ENCODE measurements around the gene ANTXR1.

- TF ChIP-seq POLR2A (IDR thresholded peaks at IDR 0.05) (no peak), CTCF (IDR thresholded peaks at IDR 0.05) (no peak)
Observed at GRCh38 chr2:69070969-69071368, 58.0 kb downstream of the ANTXR1 start.

Measured in gastroesophageal sphincter (tissue), 3 donors.